ENCODE data around the gene BAD. TPM values are rescaled to one million over a fixed set of nuclear protein-coding genes. Genes with fewer than 3 reads are reported as not detected.

The BAD gene
- polyA plus RNA-seq, 1 donor (not counting 4 experiments of a cell fraction or from before 2014, with no cell fraction given): 58.3 TPM

DNA sequence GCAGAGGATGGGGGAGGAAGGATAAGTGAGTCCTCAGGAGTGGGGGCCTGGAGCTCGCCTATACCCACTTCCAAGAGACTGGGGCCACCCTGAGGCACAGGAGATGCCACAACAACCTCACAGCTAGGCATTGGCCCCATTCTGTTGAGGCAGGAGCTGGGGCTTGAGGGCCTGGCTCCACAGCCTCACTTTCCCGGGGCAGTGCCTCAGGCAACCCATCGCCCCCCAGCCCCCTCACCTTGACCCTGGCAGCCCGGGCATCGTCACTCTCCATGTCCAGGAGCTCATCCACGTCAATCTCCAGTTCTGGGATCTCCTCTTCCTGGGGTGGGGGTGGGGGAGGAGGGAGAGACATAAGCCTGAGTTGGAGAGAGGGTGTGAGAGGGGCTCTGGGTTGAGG, 39.5 kb downstream of the BAD start:
- DNase-seq (ENCODE audit: low read depth, low spot score) (no peak), FAIRE-seq (no peak)
- peak overlapping the region; percentile 73 to 88 (median 86) for H3K4me3 ChIP-seq (ENCODE audit: control insufficient read depth in 2 of 3, extremely low read depth in 1 of 3, insufficient read depth in 2 of 3, low read depth in 1 of 3, low read length in 3 of 3)

DNA sequence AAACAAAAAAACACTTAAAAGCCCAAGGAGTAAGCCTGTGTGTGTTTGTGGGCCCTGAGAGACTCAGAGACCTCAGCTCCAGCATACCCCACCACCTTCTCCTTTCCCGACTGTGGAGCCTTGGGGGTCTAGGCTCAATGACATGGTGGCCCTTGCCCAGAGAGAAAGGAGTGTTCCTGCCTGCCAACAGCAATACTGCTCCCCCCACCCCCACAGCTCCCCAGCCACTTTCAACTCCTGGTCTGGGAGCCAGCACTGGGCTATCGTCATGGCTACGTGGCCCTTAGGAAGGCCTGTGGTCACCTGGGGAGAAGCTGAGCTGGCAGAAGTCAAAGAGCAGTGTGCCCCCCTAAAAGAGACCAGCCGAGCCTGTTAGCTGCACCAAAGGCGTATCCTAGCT, 40.4 kb downstream of the BAD start:
- no peaks in the 10 kb centered on the region for H3K9me3 ChIP-seq (ENCODE audit: control insufficient read depth, low read depth, low read length)
- no peaks in the 10 kb centered on the region for H3K27me3 ChIP-seq (ENCODE audit: control insufficient read depth, extremely low read depth, insufficient read depth, low read length)
- DNase-seq (ENCODE audit: low read depth, low spot score): no peak
- H3K4me1 ChIP-seq (ENCODE audit: control insufficient read depth, extremely low read depth, insufficient read depth, low read length): peaks cover 40% of the 10 kb centered on the region
- no peaks in the 10 kb centered on the region for H4K20me1 ChIP-seq (ENCODE audit: control insufficient read depth, extremely low read depth, insufficient read depth, low read length)
- H3K9ac ChIP-seq (ENCODE audit: control insufficient read depth, extremely low read depth, insufficient read depth, low read length): no peak overlapping the region
- H3K36me3 ChIP-seq (ENCODE audit: control insufficient read depth in 2 of 2, extremely low read depth in 1 of 2, insufficient read depth in 2 of 2, low read length in 2 of 2): peaks cover 6 to 15% of the 10 kb centered on the region in 2 experiments
- peak overlapping the region; percentile 32 for H3K4me2 ChIP-seq (ENCODE audit: control insufficient read depth, extremely low read depth, insufficient read depth, low read depth, low read length)
- peak overlapping the region in 1 of 3 experiments; percentile 20 for H3K4me3 ChIP-seq (ENCODE audit: control insufficient read depth in 2 of 3, extremely low read depth in 1 of 3, insufficient read depth in 2 of 3, low read depth in 1 of 3, low read length in 3 of 3)
- dilution Hi-C loops (cut with MboI; ENCODE audit: extremely low pct_ligation_motif_present, low sequenced_read_pairs): no loop called here
- H2AFZ ChIP-seq (ENCODE audit: control insufficient read depth, low read length): no peak overlapping the region
- H3K9me1 ChIP-seq (ENCODE audit: control insufficient read depth, extremely low read depth, insufficient read depth, low read length): no peaks in the 10 kb centered on the region
- no peak for FAIRE-seq
- peaks cover 26% of the 10 kb centered on the region for H3K79me2 ChIP-seq (ENCODE audit: control insufficient read depth, insufficient read depth, low read length)
- TF ChIP-seq EZH2 (IDR thresholded peaks at IDR 0.05; ENCODE audit: low read length): no peak
- no peak overlapping the region for H3K27ac ChIP-seq (ENCODE audit: control insufficient read depth, insufficient read depth, low read length)

More for the DNA sequence above, 39.5 kb downstream of the BAD start:
- Histone ChIP-seq H3K9me3 (ENCODE audit: control insufficient read depth, low read depth, low read length) (no peaks in the 10 kb centered on the region), H2AFZ (ENCODE audit: control insufficient read depth, low read length) (no peak overlapping the region), H3K27ac (ENCODE audit: control insufficient read depth, insufficient read depth, low read length) (peak overlapping the region; percentile 88), H3K9ac (ENCODE audit: control insufficient read depth, extremely low read depth, insufficient read depth, low read length) (peak overlapping the region; percentile 95), H3K36me3 (ENCODE audit: control insufficient read depth in 2 of 2, extremely low read depth in 1 of 2, insufficient read depth in 2 of 2, low read length in 2 of 2) (peaks cover 6 to 14% of the 10 kb centered on the region in 2 experiments), H3K27me3 (ENCODE audit: control insufficient read depth, extremely low read depth, insufficient read depth, low read length) (no peaks in the 10 kb centered on the region), H3K4me1 (ENCODE audit: control insufficient read depth, extremely low read depth, insufficient read depth, low read length) (peaks cover 36% of the 10 kb centered on the region), H3K9me1 (ENCODE audit: control insufficient read depth, extremely low read depth, insufficient read depth, low read length) (no peaks in the 10 kb centered on the region), H3K4me2 (ENCODE audit: control insufficient read depth, extremely low read depth, insufficient read depth, low read depth, low read length) (peak overlapping the region; percentile 85), H3K79me2 (ENCODE audit: control insufficient read depth, insufficient read depth, low read length) (peaks cover 26% of the 10 kb centered on the region), H4K20me1 (ENCODE audit: control insufficient read depth, extremely low read depth, insufficient read depth, low read length) (no peaks in the 10 kb centered on the region)
- dilution Hi-C loops (cut with MboI; ENCODE audit: extremely low pct_ligation_motif_present, low sequenced_read_pairs): no loop called here
- TF ChIP-seq EZH2 (IDR thresholded peaks at IDR 0.05; ENCODE audit: low read length): no peak
- TF ChIP-seq, protein P1, sequence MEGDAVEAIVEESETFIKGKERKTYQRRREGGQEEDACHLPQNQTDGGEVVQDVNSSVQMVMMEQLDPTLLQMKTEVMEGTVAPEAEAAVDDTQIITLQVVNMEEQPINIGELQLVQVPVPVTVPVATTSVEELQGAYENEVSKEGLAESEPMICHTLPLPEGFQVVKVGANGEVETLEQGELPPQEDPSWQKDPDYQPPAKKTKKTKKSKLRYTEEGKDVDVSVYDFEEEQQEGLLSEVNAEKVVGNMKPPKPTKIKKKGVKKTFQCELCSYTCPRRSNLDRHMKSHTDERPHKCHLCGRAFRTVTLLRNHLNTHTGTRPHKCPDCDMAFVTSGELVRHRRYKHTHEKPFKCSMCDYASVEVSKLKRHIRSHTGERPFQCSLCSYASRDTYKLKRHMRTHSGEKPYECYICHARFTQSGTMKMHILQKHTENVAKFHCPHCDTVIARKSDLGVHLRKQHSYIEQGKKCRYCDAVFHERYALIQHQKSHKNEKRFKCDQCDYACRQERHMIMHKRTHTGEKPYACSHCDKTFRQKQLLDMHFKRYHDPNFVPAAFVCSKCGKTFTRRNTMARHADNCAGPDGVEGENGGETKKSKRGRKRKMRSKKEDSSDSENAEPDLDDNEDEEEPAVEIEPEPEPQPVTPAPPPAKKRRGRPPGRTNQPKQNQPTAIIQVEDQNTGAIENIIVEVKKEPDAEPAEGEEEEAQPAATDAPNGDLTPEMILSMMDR (optimal IDR thresholded peaks at IDR 0.05 in 1 of 3, IDR thresholded peaks at IDR 0.05 in 1 of 3, conservative IDR thresholded peaks at IDR 0.05 in 1 of 3; ENCODE audit: extremely low read depth in 1 of 3, insufficient read depth in 2 of 3, low read length in 3 of 3): no peak

All from keratinocyte (primary cell).